HepG2 (cell line): ENCODE data around the gene TMEM87B.

ENCODE experiments used
- HHEX ChIP-seq: IDR thresholded peaks from 2 replicates; pipeline ENCODE4 v1.6.1; 2016; ENCODE audit warnings: control low read depth
- MAX ChIP-seq: IDR thresholded peaks from 2 replicates; pipeline ENCODE4 v1.6.1; 2012; ENCODE audit warnings: inconsistent platforms
- TF ChIP-seq, protein P1 (sequence below): sonication (generic); formaldehyde crosslinking; IDR thresholded peaks from 2 replicates; pipeline ENCODE4 v1.5.0; 2020; ENCODE audit warnings: mild to moderate bottlenecking, missing genetic modification reagents, moderate library complexity

DNA sequence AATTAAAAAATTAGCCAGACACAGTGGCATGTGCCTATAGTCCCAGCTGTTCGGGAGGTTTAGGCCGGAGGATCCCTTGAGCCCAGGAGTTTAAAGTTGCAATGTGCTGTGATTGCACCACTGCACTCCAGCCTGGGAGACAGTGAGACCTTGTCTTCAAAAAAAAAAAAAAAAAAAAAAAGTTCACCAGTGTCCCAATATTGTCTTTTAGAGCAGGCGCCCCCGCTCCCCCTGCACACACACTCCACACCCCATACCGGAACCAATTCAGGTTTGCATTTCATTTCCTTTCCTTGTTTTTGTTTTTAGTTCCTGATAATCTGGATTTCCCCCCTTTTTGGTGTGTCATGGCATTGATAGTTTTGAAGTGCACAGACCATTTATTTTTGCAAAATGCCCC, 10.4 kb downstream of the TMEM87B start:
- TF ChIP-seq HHEX (CRISPR knock-in tag) (no peak), MAX (no peak)
- TF ChIP-seq, protein P1, sequence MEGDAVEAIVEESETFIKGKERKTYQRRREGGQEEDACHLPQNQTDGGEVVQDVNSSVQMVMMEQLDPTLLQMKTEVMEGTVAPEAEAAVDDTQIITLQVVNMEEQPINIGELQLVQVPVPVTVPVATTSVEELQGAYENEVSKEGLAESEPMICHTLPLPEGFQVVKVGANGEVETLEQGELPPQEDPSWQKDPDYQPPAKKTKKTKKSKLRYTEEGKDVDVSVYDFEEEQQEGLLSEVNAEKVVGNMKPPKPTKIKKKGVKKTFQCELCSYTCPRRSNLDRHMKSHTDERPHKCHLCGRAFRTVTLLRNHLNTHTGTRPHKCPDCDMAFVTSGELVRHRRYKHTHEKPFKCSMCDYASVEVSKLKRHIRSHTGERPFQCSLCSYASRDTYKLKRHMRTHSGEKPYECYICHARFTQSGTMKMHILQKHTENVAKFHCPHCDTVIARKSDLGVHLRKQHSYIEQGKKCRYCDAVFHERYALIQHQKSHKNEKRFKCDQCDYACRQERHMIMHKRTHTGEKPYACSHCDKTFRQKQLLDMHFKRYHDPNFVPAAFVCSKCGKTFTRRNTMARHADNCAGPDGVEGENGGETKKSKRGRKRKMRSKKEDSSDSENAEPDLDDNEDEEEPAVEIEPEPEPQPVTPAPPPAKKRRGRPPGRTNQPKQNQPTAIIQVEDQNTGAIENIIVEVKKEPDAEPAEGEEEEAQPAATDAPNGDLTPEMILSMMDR (CRISPR knock-in tag), result no peak
